HG02852 (cell line): ENCODE measurements around the gene HRH2.
"Not testable (repeated sequence)": the region's sequence is repeated elsewhere in the genome, so short reads cannot be mapped to it uniquely, and the experiment has no call there.

Experiments used
- ATAC-seq: cut with Tn5 transposase; IDR thresholded peaks from one replicate; pipeline ENCODE4 v1.9.1; 2021; ENCODE audit warnings: mild to moderate bottlenecking, moderate library complexity; ENCODE audit not compliant: unreplicated experiment

The HRH2 gene

DNA sequence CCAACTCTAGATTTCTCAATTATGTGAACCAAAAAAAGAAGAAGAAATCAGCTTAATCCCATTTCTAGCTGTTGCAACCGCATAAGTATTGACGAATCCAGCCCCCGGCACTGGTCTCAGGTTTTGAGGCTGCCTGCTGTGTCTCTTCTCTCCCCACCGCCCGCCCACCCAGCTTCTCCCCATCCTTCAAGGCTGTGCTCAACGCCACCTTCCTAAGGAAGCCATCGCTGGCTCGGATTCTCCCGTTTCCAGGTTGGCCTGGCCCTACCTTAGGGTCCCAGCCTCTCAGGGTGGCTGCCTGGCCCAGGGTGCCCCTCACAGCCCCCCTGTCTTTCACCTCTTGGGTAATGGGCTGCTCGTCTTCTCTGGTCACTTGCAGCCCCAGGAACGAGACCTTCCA lies 77.8 kb downstream of the HRH2 start:
- ATAC-seq = no peak

DNA sequence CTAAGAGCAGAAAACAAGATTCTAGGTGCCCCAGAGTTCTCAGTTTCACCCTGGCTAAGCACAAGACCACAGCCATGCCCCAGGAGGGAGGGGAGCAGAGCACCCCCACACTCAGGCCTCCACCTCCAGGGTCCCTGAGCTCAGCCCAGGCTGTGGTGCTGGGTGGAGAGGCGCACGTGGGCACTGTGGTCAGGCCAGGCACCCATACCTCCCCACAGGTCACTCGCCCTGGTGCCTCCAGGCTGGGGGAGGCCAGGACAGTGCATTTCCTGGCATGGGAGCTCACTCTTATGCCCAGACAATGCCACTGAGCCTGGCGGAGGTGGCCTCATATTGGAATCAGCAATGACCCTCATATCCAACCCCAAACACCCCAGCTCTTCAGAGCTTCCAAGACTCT lies 78.8 kb downstream of the HRH2 start:
- ATAC-seq = no peak

DNA sequence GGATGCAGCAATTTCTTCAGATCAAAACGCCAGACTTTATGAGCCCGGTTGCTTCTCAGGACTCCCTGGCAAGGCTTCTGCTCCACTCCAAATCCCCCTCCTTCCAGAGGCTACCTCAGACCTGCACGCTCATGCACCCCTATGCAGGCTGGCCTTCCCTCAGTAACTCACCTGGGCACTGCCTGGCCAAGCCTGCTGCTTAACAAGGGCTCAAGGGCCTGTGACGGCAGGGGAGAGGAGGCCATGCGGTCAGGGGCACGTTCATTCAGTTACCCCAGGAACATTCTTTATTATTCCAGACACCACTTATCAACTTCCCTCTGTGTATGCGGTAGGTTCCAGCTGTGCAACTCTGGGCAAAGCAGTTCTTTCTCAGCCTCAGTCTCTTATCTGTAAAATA lies 79.6 kb downstream of the HRH2 start:
- ATAC-seq = no peak

DNA sequence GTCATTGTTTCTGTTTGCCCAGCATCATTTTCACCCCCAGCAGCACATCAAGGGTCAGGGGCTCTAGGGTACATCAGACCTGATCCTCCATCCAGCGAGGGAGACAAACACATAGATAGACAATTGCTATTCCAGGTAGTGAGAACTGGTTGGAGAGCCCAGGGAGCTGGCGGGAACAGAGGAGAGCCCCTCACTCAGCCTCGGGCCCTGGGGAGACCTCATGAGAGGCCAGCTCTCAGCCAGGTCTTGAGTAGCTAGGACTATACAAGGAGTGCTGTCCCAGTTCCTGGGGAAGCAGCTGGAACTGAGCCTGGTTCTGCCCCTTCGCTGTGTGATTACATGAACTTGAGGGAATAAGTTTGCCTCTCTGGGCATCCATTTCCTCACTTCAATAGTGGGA lies 80.3 kb downstream of the HRH2 start:
- ATAC-seq = no peak

DNA sequence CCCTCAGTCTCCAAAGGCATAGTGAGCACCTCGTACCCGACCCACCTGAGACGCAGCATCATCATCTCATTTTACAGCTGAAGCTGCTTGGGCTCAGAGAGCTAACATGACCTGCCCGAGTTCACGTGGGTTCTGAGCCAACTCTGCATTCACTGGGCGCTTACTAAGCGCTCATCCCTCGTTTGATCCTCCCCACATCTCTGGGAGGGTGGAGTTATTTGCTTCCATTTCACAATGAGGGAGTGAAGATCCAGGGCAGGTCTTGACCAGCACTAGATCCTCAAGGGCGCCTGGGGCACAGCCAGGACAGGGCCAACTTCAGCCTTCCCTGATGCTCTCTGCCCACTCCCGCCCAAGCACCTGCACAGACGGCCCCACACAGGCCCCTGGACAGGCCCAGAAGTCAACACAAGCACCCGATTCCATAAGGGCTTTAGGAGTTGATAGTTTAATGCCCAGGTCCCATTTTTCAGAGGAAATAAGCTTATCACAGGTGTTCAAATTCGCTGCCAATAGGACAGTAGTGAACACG lies 80.8 kb downstream of the HRH2 start:
- ATAC-seq = no peak

DNA sequence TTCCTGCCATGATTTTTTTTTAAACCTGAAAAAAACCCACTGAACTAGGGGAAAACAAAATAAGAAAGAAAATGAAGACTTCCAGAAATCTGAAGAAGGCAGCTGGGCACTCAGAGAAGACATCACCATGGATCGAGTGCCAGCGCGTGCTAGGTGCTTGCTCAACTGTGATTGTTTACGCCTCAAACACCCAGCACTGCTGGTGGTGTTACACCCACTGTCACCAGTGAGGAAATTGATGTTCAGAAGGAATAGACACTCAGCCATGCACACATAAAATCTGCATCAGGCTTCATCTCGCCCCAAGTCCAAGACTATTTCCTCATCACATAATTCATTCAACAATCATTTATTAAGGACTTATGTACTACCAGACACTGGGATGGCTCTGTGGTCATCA lies 82.1 kb downstream of the HRH2 start:
- no peak for ATAC-seq

DNA sequence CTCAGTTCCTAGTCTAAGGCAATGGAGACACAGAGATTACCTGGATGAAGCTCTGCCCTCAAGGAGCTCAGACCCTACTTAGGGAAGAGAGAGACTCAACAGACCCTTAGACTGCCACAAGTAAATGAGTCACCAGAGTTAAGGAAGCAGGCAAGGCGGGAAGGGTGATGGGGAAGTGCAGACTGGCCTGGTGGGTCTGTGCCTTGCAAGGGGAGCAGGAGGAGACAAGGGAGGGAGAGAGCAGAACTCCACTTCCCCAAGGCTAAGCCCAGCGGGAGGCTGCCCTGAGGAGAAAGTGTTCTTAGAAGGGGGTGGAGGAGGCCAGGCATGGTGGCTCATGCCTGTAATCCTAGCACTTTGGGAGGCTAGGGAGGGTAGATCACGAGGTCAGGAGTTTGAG lies 83.7 kb downstream of the HRH2 start:
- no peak for ATAC-seq

DNA sequence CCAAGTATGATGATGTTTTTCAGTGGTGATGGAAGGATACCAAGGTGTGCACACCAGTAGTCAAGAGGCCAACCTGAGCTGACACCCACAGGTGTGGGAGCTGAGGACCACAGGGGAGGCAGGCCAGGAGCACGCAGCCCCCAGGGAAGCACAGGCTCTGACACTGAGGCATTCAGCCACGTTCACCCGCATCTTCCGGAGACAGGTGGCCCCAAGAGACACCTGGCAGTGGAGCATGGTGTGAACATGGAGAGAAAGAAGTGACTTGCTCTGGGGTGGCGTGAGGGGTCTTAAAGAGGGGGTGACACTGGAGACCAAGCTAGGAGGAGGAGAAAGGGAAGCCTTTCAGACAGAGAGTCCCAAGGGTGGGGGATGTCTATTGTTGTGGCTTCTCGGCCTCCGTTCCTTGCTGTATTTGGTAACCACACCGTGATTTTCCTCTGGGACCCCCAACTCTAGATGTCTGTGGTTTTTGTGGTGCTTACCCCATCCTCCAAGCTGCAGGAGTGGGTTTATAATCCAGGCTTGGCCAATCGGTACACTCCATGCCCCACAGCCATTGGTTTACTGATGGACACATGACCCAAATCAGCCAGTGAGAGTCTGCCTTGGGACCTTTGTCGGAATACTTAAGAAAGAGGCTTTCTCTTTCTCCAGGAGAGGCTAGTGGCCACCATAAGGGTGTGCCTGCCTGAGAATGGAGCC lies 84.6 kb downstream of the HRH2 start:
- ATAC-seq = no peak

DNA sequence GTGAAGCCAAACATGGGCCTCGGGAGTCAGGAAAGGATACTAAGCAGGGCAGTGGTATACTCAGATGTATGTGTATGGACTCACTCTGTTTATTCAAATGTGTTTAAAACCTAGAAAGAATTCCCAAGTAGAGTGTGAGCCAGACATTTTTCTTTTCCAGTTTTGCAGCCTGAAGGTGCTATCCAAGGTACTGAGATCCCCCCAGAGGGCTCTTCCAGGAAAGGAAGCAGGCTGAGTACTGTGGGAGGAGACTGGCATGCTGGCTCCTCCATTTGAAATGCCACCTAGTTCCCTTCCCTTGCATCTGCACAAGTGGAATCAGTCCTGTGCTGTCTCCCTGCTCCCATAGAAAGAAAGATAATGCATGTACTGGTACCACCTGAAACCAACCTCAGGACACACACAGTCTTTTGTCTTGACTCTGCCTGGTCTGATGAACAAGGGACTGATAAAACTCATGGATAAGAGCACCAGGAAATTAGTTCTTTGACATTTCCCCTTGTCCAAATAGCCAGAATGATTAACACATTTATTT lies 85.9 kb downstream of the HRH2 start:
- ATAC-seq = no peak

DNA sequence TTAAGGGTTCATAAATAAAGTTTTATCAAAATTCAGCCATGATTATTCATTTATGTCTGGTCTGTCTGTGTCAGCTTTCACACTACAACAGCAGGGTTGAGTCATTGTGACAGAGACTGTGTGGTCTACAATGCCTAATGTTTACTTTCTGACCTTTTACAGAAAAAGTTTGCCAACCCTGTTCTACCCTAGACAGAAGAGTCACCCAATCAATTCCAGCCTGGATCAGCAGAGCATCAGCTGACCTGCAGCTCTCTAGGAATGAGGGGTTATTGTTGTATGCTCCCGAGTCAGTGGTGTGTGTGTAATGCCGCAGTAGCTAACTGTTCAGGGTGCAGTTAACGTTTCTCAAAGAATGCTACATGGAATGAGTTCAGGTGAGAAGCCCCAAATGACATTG lies 87.3 kb downstream of the HRH2 start:
- ATAC-seq = no peak

DNA sequence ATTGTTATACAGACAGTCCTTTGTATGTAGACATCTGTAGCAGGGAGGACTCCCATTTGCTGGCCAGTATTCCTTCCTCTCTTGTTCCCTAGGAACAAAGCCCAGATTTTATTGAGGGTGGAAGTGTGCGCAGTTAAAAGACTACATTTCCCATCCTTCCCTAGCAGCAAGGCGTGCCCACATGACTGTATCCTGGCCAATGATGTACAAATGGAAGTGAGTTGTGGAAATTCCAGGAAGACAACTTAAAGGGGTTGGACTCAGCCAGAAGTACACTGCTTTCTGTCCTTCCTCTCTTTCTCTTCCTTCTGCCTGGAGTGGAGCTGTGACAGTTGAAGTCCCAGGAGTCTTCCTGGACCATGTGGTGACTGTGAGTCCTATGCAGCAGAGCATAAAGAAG lies 89.0 kb downstream of the HRH2 start:
- ATAC-seq = no peak

DNA sequence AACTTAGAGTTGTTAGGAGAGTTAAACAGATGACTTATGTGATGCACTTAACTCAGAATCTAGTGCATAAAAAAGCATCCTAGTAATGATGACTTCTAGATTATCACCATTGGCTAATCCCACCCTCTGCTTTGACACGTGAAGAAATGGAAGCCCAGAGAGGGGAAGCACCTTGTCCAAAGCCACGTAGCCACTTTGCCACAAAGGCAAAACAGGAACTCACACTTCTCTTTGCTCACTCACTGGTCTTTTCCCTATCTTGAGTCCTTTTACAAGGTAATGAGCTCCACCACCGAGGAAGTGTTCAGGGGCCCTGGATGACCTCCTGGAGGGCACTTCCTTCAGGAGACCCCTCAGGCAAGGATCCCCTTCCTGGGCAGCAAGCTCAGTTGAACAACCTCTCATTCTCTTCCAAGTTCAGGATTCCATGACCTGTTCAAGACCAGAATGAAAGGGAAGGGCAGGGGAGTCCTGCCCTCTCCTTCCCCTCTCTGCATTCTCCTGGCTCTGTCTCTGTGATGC lies 89.7 kb downstream of the HRH2 start:
- ATAC-seq = no peak

DNA sequence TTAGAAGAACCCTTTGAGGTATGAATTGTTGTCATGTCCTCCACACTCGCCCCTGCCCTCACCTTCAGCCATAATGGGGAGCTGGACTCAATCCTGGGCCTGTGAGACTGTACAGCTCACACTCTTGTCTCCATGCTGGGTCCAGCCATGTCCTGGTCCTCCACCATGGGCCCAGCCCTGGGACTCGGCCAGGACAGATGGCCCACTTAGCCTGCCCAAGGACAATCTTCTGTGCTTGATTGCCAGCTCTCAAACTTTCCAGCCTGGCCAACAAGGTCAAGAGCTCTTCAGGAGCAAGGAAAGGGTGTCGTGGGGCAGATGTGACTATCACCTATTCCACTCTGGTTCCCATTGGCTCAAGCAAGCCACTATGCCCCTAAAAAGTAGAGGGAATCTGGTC lies 90.8 kb downstream of the HRH2 start:
- ATAC-seq = no peak

DNA sequence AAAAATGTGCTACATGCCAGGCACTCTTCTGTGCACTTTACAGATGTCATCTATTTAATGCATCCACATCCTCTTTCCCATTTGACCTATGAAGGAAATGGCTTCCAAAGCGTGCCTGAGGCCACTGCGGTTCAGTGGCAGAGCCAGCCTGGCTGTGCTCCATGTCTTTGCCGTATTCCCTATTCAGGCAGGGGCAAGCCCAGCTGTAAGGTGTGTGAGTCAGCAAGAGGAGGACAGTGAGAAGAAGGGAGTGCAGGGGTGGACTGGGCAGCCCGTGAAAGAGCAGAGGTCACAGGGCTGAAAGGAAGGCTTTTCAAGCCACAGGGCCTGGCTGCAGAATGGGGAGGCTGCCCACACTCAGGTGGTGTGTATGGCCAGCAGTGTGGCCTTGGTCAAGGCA lies 91.7 kb downstream of the HRH2 start:
- ATAC-seq = no peak

DNA sequence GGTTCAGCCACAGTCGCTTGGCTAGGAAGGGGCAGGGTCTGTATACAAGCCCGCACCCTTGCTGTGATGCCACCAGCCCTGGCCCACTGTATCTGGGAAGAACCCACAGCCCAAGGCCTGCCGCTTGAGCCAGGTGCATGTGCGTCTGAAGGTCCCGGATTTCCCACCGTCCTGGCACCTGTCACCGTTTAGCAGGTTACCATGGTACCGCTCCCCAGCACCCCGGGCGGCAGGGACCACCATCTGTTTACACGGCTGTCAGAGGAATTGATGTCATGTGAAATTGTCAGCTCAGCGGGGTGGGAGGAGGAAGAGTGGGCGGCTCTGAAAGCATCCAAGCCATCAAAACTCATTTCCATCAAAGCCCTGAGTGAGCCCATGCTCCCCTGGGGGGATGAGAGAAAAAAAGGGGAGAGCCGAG lies 92.7 kb downstream of the HRH2 start:
- ATAC-seq = no peak

DNA sequence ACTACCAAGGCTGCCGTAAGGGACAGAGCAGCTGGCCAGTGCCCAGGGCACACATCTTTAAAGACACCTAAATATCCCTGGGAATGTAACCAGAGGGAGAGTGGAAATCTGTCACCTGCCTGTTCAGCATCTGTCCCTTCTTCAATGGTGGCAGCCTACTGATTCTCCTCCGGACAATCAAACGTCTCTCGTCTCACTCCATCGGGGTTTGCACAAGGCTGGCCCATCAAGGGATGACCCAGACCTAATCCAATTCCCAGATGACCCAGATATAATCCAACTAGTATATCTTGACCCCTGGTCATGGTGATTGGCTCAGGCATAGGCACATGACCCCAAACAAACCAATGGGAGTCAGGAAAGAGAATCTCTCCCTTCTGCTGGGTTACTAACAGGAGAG lies 93.5 kb downstream of the HRH2 start:
- ATAC-seq = no peak

DNA sequence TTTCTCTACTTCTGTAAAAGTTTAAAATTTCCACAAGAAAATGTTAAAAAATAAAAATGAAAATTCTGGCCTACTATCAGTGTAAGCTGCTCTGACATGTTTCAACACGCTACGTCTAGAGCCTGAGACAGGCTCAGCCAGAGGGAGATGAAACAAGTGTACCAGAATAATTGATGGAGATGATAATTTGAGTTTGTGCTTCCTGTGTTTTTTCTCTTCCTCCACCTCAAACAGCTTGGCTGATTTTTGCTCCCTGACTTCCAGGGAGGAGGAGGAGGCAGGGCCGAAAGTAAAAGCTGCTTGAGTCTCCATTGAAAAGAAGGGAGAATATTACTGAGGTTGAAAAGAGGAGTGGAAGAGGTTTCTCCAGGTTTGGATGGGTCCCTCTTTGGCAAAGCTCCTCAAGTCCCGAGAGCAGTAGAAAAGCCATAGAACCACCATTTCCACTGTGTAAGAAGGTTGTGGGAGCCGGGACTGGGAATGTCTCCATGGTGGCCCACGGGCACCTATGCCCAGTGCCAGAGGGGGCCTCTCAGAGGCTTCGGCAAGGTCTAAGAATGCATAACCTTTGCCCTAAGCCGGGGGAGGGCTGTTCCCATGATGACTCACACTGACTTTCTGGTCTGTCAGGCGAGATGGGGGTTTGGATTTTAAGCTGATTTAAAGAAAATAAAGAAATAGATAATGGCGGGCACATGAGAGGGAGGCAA lies 95.1 kb downstream of the HRH2 start:
- ATAC-seq = no peak

DNA sequence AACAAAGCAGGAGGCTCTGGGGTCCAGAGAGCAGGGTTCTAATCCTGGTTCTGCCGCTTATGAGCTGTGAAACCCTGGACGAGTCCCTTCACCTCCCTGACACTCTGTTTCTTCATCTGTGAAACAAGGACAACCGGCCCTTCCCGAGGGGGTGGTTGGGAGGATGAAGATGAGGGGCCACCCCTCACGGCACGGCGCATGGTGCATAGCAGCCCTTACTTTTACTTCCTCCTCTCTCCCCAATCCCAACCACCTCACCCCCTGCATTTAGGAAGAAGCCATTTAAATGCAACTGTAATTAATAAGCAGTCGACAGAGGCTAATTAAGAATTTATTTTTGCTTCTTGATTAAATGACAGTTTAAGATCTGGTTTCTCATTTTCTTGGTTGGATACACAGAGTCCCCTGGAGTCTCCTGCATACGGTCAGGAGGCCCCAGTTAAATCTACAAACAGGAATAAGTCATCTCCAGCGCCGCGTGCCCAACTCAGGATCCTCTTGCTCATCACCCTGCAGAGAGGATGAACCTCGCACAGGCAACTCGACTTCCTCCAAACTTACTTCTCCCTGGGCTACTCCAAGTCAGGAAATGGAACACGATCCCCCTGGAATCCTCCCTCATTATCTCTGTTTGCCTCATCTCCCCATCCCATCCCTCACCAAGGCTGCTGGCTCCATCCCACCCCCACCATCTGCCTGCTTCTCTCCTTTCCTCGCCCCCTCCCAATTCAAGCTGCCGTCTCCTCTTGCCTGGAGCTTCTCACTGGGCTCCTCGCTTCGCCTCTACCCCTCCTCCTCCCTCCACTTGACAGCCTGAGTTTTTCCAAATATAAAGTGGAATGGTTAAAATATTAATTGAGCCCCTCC lies 95.9 kb downstream of the HRH2 start:
- ATAC-seq = no peak

DNA sequence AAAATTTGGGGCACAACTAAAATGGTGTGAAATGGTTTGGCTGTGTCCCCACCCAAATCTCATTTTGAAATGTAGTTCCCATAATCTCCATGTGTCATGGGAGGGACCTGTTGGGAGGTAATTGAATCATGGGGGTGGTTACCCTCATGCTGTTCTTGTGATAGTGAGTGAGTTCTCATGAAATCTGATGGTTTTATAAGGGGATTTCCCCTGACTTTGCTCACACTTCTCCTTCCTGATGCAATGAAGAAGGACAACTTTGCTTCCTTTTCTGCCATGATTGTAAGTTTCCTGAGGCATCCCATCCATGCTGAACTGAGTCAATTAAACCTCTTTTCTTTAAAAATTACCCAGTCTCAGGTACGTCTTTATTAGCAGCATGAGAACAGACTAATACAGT lies 102.1 kb downstream of the HRH2 start:
- not testable (repeated sequence) for ATAC-seq
